K562 (cell line): ENCODE results near the gene IFRD1. TPM values are rescaled to one million over a fixed set of nuclear protein-coding genes. Genes with fewer than 3 reads are reported as not detected.
A peak's percentile ranks its signal among the peaks of the same experiment; 100 is the strongest.

Source experiments
- ARHGAP35 ChIP-seq: fragments of 450-650 bp; IDR thresholded peaks from 2 replicates; pipeline ENCODE4 v1.6.1; 2018; ENCODE audit not compliant: partially characterized antibody
- BRD9 ChIP-seq: fragments of 450-650 bp; IDR thresholded peaks from 2 replicates; pipeline ENCODE4 v1.6.1; 2018; ENCODE audit warnings: low read depth; ENCODE audit not compliant: partially characterized antibody
- FOXP4 ChIP-seq: sonication (generic); formaldehyde crosslinking; IDR thresholded peaks from 2 replicates; pipeline ENCODE4 v1.8.0; 2022; ENCODE audit warnings: mild to moderate bottlenecking, missing genetic modification reagents, borderline replicate concordance
- GTF3C2 ChIP-seq: IDR thresholded peaks from 3 replicates; pipeline ENCODE4 v1.6.1; 2011; ENCODE audit warnings: borderline replicate concordance, mild to moderate bottlenecking, moderate library complexity; ENCODE audit not compliant: insufficient read length; ENCODE audit errors: extremely low read depth
- HDGF ChIP-seq: fragments of 450-650 bp; IDR thresholded peaks from 2 replicates; pipeline ENCODE4 v1.6.1; 2016
- HNRNPK ChIP-seq: fragments of 200-400 bp; formaldehyde crosslinking; IDR thresholded peaks from one replicate; pipeline ENCODE4 v1.6.1; 2018; ENCODE audit warnings: mild to moderate bottlenecking, low read depth, low read length; ENCODE audit not compliant: poor library complexity, severe bottlenecking
- MED1 ChIP-seq: sonication (generic); formaldehyde crosslinking; IDR thresholded peaks from 2 replicates; pipeline ENCODE4 v1.8.1; 2023; ENCODE audit warnings: missing genetic modification reagents, borderline replicate concordance
- NFRKB ChIP-seq: fragments of 450-650 bp; IDR thresholded peaks from 2 replicates; pipeline ENCODE4 v1.6.1; 2016; ENCODE audit warnings: low read depth
- PCBP1 ChIP-seq: fragments of 200-400 bp; formaldehyde crosslinking; IDR thresholded peaks from 2 replicates; pipeline ENCODE4 v1.6.1; 2018; ENCODE audit warnings: mild to moderate bottlenecking, low read depth, low read length; ENCODE audit not compliant: poor library complexity, severe bottlenecking
- PYGO2 ChIP-seq: fragments of 450-650 bp; IDR thresholded peaks from 2 replicates; pipeline ENCODE4 v1.6.1; 2016; ENCODE audit warnings: mild to moderate bottlenecking, missing genetic modification characterization, moderate library complexity, missing compliant biosample characterization
- TCF7 ChIP-seq: sonication (generic); IDR thresholded peaks from 2 replicates; pipeline ENCODE4 v1.6.1; 2016; ENCODE audit warnings: antibody characterized with exemption, borderline replicate concordance
- TEAD2 ChIP-seq: fragments of 450-650 bp; IDR thresholded peaks from 2 replicates; pipeline ENCODE4 v1.6.1; 2016; ENCODE audit warnings: missing genetic modification characterization, control low read depth, missing compliant biosample characterization
- TFAP4 ChIP-seq: sonication (generic); formaldehyde crosslinking; IDR thresholded peaks from 2 replicates; pipeline ENCODE4 v1.8.0; 2022; ENCODE audit warnings: missing genetic modification reagents, mild to moderate bottlenecking, moderate library complexity, borderline replicate concordance
- USF2 ChIP-seq: sonication (generic); formaldehyde crosslinking; IDR thresholded peaks from 2 replicates; pipeline ENCODE4 v1.5.0; 2020; ENCODE audit warnings: missing genetic modification reagents
- ZFX ChIP-seq: sonication (generic); formaldehyde crosslinking; IDR thresholded peaks from 2 replicates; pipeline ENCODE4 v1.8.0; 2022; ENCODE audit warnings: mild to moderate bottlenecking, missing genetic modification reagents, moderate library complexity
- ZNF224 ChIP-seq: sonication (generic); formaldehyde crosslinking; IDR thresholded peaks from 2 replicates; pipeline ENCODE4 v1.8.0; 2022; ENCODE audit warnings: mild to moderate bottlenecking, missing genetic modification reagents
- ZNF274 ChIP-seq: IDR thresholded peaks from 2 replicates; pipeline ENCODE4 v1.6.1; 2011; ENCODE audit warnings: low read depth, mild to moderate bottlenecking, low read length, moderate library complexity, borderline replicate concordance
- ZNF347 ChIP-seq: fragments of 450-650 bp; formaldehyde crosslinking; IDR thresholded peaks from 2 replicates; pipeline ENCODE4 v1.4.0; 2020; ENCODE audit warnings: low read depth, mild to moderate bottlenecking, moderate library complexity
- ZNF551 ChIP-seq: fragments of 250-450 bp; sonication (Bioruptor Pico); IDR thresholded peaks from 2 replicates; pipeline ENCODE4 v1.5.0; 2021; ENCODE audit warnings: mild to moderate bottlenecking, moderate library complexity
- ZNF57 ChIP-seq: fragments of 450-650 bp; formaldehyde crosslinking; IDR thresholded peaks from 2 replicates; pipeline ENCODE4 v1.4.0; 2020; ENCODE audit warnings: mild to moderate bottlenecking, moderate library complexity
- ZNF764 ChIP-seq: fragments of 250-450 bp; sonication (Bioruptor Pico); IDR thresholded peaks from 2 replicates; pipeline ENCODE4 v1.4.0; 2020; ENCODE audit warnings: low read depth, mild to moderate bottlenecking, moderate library complexity
- polyA plus RNA-seq, 8 experiments: library from polyadenylated mRNA; depleted of rRNA in 4 of 8; stranded (reverse) in 5 of 8; unstranded in 3 of 8; fragments of >200 nt; fragmentation: Nextera tagmentation in 2 of 8; fragmentation: Illumina TruSeq in 1 of 8; extraction: Ambion mirVana in 2 of 8; extraction: Trizol in 1 of 8; gene quantifications; 2 replicates each; pipeline versions ENCODE4 v1.2.1 to v1.2.3, GENCODE V29; 2011 to 2014; ENCODE audit warnings: inconsistent platforms in 1 of 8, missing spikeins in 1 of 8
- total RNA-seq, 7 experiments: library from RNA; depleted of rRNA in 6 of 7; stranded (reverse); fragments of >200 nt in 6 of 7; fragmentation: Illumina TruSeq in 2 of 7; extraction: Trizol in 2 of 7; gene quantifications; 2 replicates each; pipeline versions ENCODE4 v1.2.1 to v1.2.3, GENCODE V29; 2011 to 2021; ENCODE audit warnings: low replicate concordance in 1 of 7

The IFRD1 gene
- total and polyA plus RNA-seq, 9 of the 15 experiments (the other 6 are each of a cell fraction or from before 2014, with no cell fraction given), result 27.6 to 81.8 (median 68.1) TPM

- TF ChIP-seq FOXP4 (CRISPR knock-in tag) (no peak), ZNF764 (no peak), BRD9 (peak; percentile 16), ZFX (peak; percentile 92), MED1 (CRISPR knock-in tag) (no peak), ZNF551 (CRISPR knock-in tag) (no peak), GTF3C2 (no peak), ZNF347 (CRISPR knock-in tag) (no peak), TCF7 (0 out of 2 replicates have a peak, but pooled peaks have one; percentile 20), TFAP4 (CRISPR knock-in tag) (peak; percentile 92), ARHGAP35 (no peak), HNRNPK (no peak), ZNF224 (CRISPR knock-in tag) (no peak), PYGO2 (no peak), TEAD2 (no peak), ZNF57 (no peak), HDGF (no peak; the same call in 1 of the 2 replicates), NFRKB (no peak), ZNF274 (no peak; the same call in 1 of the 2 replicates), PCBP1 (no peak), USF2 (CRISPR knock-in tag) (no peak; the same call in 1 of the 2 replicates)
Measured at GRCh38 chr7:112449902-112450806, at the start of gene IFRD1 (continued).
